H9 (cell line): Measurements from ENCODE around the gene CLCN2. TPM values are rescaled to one million over a fixed set of nuclear protein-coding genes. Genes with fewer than 3 reads are reported as not detected.

Experiments used
- DNase-seq: peaks from one replicate; pipeline ENCODE4 v3.0.0-alpha.2; 2017
- H2AFZ ChIP-seq: one replicate; pipeline ENCODE4 v1.6.1; 2013; ENCODE audit warnings: mild to moderate bottlenecking, low read length, control low read depth, moderate library complexity
- H2AK5ac ChIP-seq: 2 replicates; pipeline ENCODE4 v1.6.1; 2013; ENCODE audit warnings: low read length, control low read depth, mixed read lengths; ENCODE audit not compliant: insufficient read length
- H2BK120ac ChIP-seq: one replicate; pipeline ENCODE4 v1.6.1; 2013; ENCODE audit warnings: low read depth, mild to moderate bottlenecking, low read length, control low read depth, inconsistent platforms; ENCODE audit not compliant: poor library complexity, severe bottlenecking
- H2BK12ac ChIP-seq: 2 replicates; pipeline ENCODE4 v1.6.1; 2013; ENCODE audit warnings: low read length, control low read depth, mixed read lengths, low read depth; ENCODE audit not compliant: insufficient read length
- H2BK15ac ChIP-seq: 2 replicates; pipeline ENCODE4 v1.6.1; 2013; ENCODE audit warnings: low read depth, low read length, control low read depth
- H2BK20ac ChIP-seq: one replicate; pipeline ENCODE4 v1.6.1; 2013; ENCODE audit warnings: low read depth, mild to moderate bottlenecking, low read length, control low read depth, inconsistent platforms; ENCODE audit not compliant: poor library complexity, severe bottlenecking
- H2BK5ac ChIP-seq: 2 replicates; pipeline ENCODE4 v1.6.1; 2013; ENCODE audit warnings: low read length, control low read depth, mixed read lengths; ENCODE audit not compliant: insufficient read length
- H3K14ac ChIP-seq: 2 replicates; pipeline ENCODE4 v1.6.1; 2013; ENCODE audit warnings: low read length, control low read depth; ENCODE audit not compliant: insufficient read depth
- H3K18ac ChIP-seq: 2 replicates; pipeline ENCODE4 v1.6.1; 2013; ENCODE audit warnings: low read depth, mild to moderate bottlenecking, mixed read lengths, low read length, control low read depth; ENCODE audit not compliant: insufficient read length
- H3K23ac ChIP-seq: 2 replicates; pipeline ENCODE4 v1.6.1; 2013; ENCODE audit warnings: low read length, control low read depth, mixed read lengths, low read depth; ENCODE audit not compliant: insufficient read length
- H3K23me2 ChIP-seq: 2 replicates; pipeline ENCODE4 v1.6.1; 2013; ENCODE audit warnings: low read depth, mild to moderate bottlenecking, mixed read lengths, low read length, control low read depth; ENCODE audit not compliant: insufficient read length, poor library complexity, severe bottlenecking
- H3K27ac ChIP-seq: 2 replicates; pipeline ENCODE4 v1.5.1; 2013; ENCODE audit warnings: low read length, control low read depth, mixed read lengths, low read depth; ENCODE audit not compliant: insufficient read length
- H3K27me3 ChIP-seq: 2 replicates; pipeline ENCODE4 v1.6.1; 2013; ENCODE audit warnings: low read length, control low read depth, inconsistent platforms; ENCODE audit not compliant: insufficient read depth
- H3K4ac ChIP-seq: 2 replicates; pipeline ENCODE4 v1.6.1; 2013; ENCODE audit warnings: low read depth, mild to moderate bottlenecking, control low read depth, inconsistent platforms, low read length, moderate library complexity
- H3K4me1 ChIP-seq: 2 replicates; pipeline ENCODE4 v1.6.1; 2013; ENCODE audit warnings: low read length, control low read depth, inconsistent platforms; ENCODE audit not compliant: insufficient read depth
- H3K4me2 ChIP-seq: 2 replicates; pipeline ENCODE4 v1.6.1; 2013; ENCODE audit warnings: low read length, control low read depth, mixed read lengths; ENCODE audit not compliant: insufficient read length, insufficient read depth
- H3K56ac ChIP-seq: 2 replicates; pipeline ENCODE4 v1.6.1; 2013; ENCODE audit warnings: low read depth, mild to moderate bottlenecking, mixed read lengths, low read length, control low read depth; ENCODE audit not compliant: insufficient read length
- H3K79me1 ChIP-seq: 2 replicates; pipeline ENCODE4 v1.6.1; 2013; ENCODE audit warnings: low read depth, mild to moderate bottlenecking, moderate library complexity, low read length, control low read depth, inconsistent platforms; ENCODE audit not compliant: insufficient read depth, poor library complexity, severe bottlenecking
- H3K79me2 ChIP-seq: 2 replicates; pipeline ENCODE4 v1.6.1; 2013; ENCODE audit warnings: low read length, control low read depth, inconsistent platforms; ENCODE audit not compliant: insufficient read depth
- H3K9ac ChIP-seq: 2 replicates; pipeline ENCODE4 v1.6.1; 2013; ENCODE audit warnings: low read length, control low read depth, mixed read lengths; ENCODE audit not compliant: insufficient read length; ENCODE audit errors: extremely low read depth
- H3K9me3 ChIP-seq: one replicate; pipeline ENCODE4 v1.6.1; 2013; ENCODE audit warnings: low read depth, low read length, inconsistent platforms; ENCODE audit not compliant: control insufficient read depth
- H3T11ph ChIP-seq: one replicate; pipeline ENCODE4 v1.6.1; 2013; ENCODE audit warnings: mild to moderate bottlenecking, low read length, control low read depth, inconsistent platforms
- H4K20me1 ChIP-seq: one replicate; pipeline ENCODE4 v1.6.1; 2013; ENCODE audit not compliant: control insufficient read depth, insufficient read length, insufficient read depth
- H4K5ac ChIP-seq: 2 replicates; pipeline ENCODE4 v1.6.1; 2013; ENCODE audit warnings: low read depth, mild to moderate bottlenecking, mixed read lengths, low read length, control low read depth; ENCODE audit not compliant: insufficient read length
- H4K8ac ChIP-seq: replicated peaks from 2 replicates; pipeline ENCODE4 v1.6.1; 2013; ENCODE audit warnings: low read length, control low read depth, mixed read lengths, low read depth; ENCODE audit not compliant: insufficient read length
- H4K91ac ChIP-seq: 2 replicates; pipeline ENCODE4 v1.6.1; 2013; ENCODE audit warnings: low read depth, mild to moderate bottlenecking, moderate library complexity, mixed read lengths, low read length, control low read depth; ENCODE audit not compliant: insufficient read length
- H3K27ac Mint-ChIP-seq, 3 experiments: 2 replicates in 2 of 3; 3 replicates in 1 of 3; pipeline ENCODE4 v1.8.0; 2020 to 2021; ENCODE audit warnings: mixed read lengths in 3 of 3, mild to moderate bottlenecking in 1 of 3, moderate library complexity in 1 of 3
- H3K27me3 Mint-ChIP-seq: 2 replicates; pipeline ENCODE4 v1.8.0; 2021; ENCODE audit warnings: low read depth, mild to moderate bottlenecking, moderate library complexity, mixed read lengths
- H3K36me3 Mint-ChIP-seq, 3 experiments: 2 replicates in 2 of 3; 3 replicates in 1 of 3; pipeline ENCODE4 v1.8.0; 2020 to 2021; ENCODE audit warnings: low read depth in 3 of 3, mixed read lengths in 3 of 3; ENCODE audit not compliant: insufficient read depth in 1 of 3
- H3K4me1 Mint-ChIP-seq, 2 experiments: 2 replicates each; pipeline ENCODE4 v1.8.0; 2020; ENCODE audit warnings: mixed read lengths in 2 of 2
- H3K4me3 Mint-ChIP-seq, 2 experiments: 2 replicates in 1 of 2; 3 replicates in 1 of 2; pipeline ENCODE4 v1.8.0; 2020 to 2021; ENCODE audit warnings: mild to moderate bottlenecking in 2 of 2, mixed read lengths in 2 of 2, moderate library complexity in 1 of 2
- H3K9me3 Mint-ChIP-seq, 2 experiments: 2 replicates in 1 of 2; 3 replicates in 1 of 2; pipeline ENCODE4 v1.8.0; 2020; ENCODE audit warnings: mild to moderate bottlenecking in 2 of 2, mixed read lengths in 2 of 2, moderate library complexity in 1 of 2
- WGBS: extraction: QIAGEN DNeasy Blood & Tissue Kit; methylation state at CpG from one replicate; pipeline ENCODE4 v1.1.7; 2013; ENCODE audit warnings: missing lambda C conversion rate, low lambda C conversion rate, mixed read lengths; ENCODE audit not compliant: insufficient read length; ENCODE audit errors: extremely low coverage; 5-methylcytosine and 5-hydroxymethylcytosine counted together
- total RNA-seq: library from RNA; stranded (reverse); gene quantifications from 2 replicates; pipeline ENCODE4 v1.2.1, GENCODE V29; 2021
- TF ChIP-seq, protein P1 (sequence below): fragments of 200-600 bp; sonication (generic); conservative IDR thresholded peaks from 3 replicates; pipeline ENCODE4 v1.8.0; 2021; ENCODE audit warnings: antibody characterized with exemption, mild to moderate bottlenecking

Gene CLCN2
- total RNA-seq, 1 experiment from 2014 or later = 17.2 TPM

DNA sequence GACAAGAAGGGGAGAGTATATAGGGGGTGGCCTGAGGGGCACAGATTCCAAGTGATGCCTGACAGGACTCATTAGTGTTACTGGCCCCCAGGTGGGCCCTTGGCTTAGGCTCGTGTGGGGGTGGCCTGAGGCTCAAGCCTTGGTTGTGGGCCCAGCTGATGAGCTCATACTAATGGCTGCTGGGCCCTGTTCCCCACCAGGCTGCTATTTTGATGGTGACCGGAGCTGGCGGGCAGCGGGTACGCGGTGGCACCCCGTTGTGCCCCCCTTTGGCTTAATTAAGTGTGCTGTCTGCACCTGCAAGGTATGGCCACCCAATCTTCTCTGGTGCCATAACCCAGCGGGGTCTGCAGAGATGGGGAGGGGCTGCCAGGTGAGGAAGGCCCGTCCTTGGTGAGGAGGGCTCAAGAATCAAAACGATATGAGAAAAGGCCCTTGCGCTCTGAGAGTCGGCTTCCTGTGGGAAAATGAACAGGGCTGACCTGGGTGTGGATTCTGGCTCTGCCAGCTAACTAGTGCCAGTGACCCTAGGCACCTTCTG is 25.8 kb upstream of the CLCN2 start:
- no peaks in the 10 kb centered on the region for H4K20me1 ChIP-seq
- H3K4me2 ChIP-seq = no peak overlapping the region
- no peak for DNase-seq
- no peak overlapping the region for H2AK5ac ChIP-seq
- H3K79me1 ChIP-seq = no peaks in the 10 kb centered on the region
- H4K91ac ChIP-seq = no peak overlapping the region
- no peak overlapping the region for H3T11ph ChIP-seq
- no peak overlapping the region for H3K14ac ChIP-seq
- no peaks in the 10 kb centered on the region for H3K36me3 Mint-ChIP-seq
- H2BK120ac ChIP-seq = no peak overlapping the region
- H3K23ac ChIP-seq = no peak overlapping the region
- no peaks in the 10 kb centered on the region; a peak in 1 of 5 replicates for H3K9me3 Mint-ChIP-seq
- H3K27ac Mint-ChIP-seq = no peak overlapping the region
- peaks cover 4 to 6% of the 10 kb centered on the region in 2 experiments; a peak in 3 of 4 replicates for H3K4me1 Mint-ChIP-seq
- H2BK15ac ChIP-seq = no peak overlapping the region
- no peak overlapping the region for H2BK20ac ChIP-seq
- H3K4me3 Mint-ChIP-seq = no peak overlapping the region
- no peak overlapping the region for H3K18ac ChIP-seq
- H3K27ac ChIP-seq = no peak overlapping the region
- no peak overlapping the region for H2BK12ac ChIP-seq
- peaks cover 5% of the 10 kb centered on the region; the same call in 1 of the 2 replicates for H3K27me3 ChIP-seq
- no peak overlapping the region for H4K8ac ChIP-seq
- H3K23me2 ChIP-seq = no peaks in the 10 kb centered on the region
- peaks cover 46% of the 10 kb centered on the region for H3K27me3 Mint-ChIP-seq
- no peak overlapping the region for H3K56ac ChIP-seq
- TF ChIP-seq, protein P1, sequence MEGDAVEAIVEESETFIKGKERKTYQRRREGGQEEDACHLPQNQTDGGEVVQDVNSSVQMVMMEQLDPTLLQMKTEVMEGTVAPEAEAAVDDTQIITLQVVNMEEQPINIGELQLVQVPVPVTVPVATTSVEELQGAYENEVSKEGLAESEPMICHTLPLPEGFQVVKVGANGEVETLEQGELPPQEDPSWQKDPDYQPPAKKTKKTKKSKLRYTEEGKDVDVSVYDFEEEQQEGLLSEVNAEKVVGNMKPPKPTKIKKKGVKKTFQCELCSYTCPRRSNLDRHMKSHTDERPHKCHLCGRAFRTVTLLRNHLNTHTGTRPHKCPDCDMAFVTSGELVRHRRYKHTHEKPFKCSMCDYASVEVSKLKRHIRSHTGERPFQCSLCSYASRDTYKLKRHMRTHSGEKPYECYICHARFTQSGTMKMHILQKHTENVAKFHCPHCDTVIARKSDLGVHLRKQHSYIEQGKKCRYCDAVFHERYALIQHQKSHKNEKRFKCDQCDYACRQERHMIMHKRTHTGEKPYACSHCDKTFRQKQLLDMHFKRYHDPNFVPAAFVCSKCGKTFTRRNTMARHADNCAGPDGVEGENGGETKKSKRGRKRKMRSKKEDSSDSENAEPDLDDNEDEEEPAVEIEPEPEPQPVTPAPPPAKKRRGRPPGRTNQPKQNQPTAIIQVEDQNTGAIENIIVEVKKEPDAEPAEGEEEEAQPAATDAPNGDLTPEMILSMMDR = no peak
- H3K79me2 ChIP-seq = no peaks in the 10 kb centered on the region
- no peaks in the 10 kb centered on the region for H3K4me1 ChIP-seq
- no peak overlapping the region for H2AFZ ChIP-seq
- WGBS = no CpG with 5 or more reads among the region's 12 CpGs
- H3K4ac ChIP-seq = no peak overlapping the region
- H4K5ac ChIP-seq = no peak overlapping the region
- H3K9me3 ChIP-seq = no peaks in the 10 kb centered on the region
- no peak overlapping the region for H3K9ac ChIP-seq
- no peak overlapping the region for H2BK5ac ChIP-seq
